ENCODE results near the gene ARSI.

Gene ARSI

GRCh38 chr5:150327139-150327538 lies 24.4 kb upstream of the ARSI start:
- TF ChIP-seq CTCF (IDR thresholded peaks at IDR 0.05; ENCODE audit: low read depth, low read length), result no peak
- H3K4me3 ChIP-seq (ENCODE audit: low read depth, low read length), result no peak overlapping the region

GRCh38 chr5:150326707-150327106 lies 24.0 kb upstream of the ARSI start:
- H3K4me3 ChIP-seq (ENCODE audit: low read depth, low read length), result no peak overlapping the region
- no peak for TF ChIP-seq CTCF (IDR thresholded peaks at IDR 0.05; ENCODE audit: low read depth, low read length)

GRCh38 chr5:150325426-150325825 lies 22.7 kb upstream of the ARSI start:
- H3K4me3 ChIP-seq (ENCODE audit: low read depth, low read length), result no peak overlapping the region
- TF ChIP-seq CTCF (IDR thresholded peaks at IDR 0.05; ENCODE audit: low read depth, low read length), result no peak

- no peak for TF ChIP-seq CTCF (IDR thresholded peaks at IDR 0.05; ENCODE audit: low read depth, low read length)
- no peak overlapping the region for H3K4me3 ChIP-seq (ENCODE audit: low read depth, low read length)
Measured at GRCh38 chr5:150323819-150324218, 21.1 kb upstream of the ARSI start.

- TF ChIP-seq CTCF (IDR thresholded peaks at IDR 0.05; ENCODE audit: low read depth, low read length), result no peak
- H3K4me3 ChIP-seq (ENCODE audit: low read depth, low read length), result no peak overlapping the region
Measured at GRCh38 chr5:150323092-150323491, 20.4 kb upstream of the ARSI start.

- no peak for TF ChIP-seq CTCF (IDR thresholded peaks at IDR 0.05; ENCODE audit: low read depth, low read length)
- no peak overlapping the region for H3K4me3 ChIP-seq (ENCODE audit: low read depth, low read length)
Measured at GRCh38 chr5:150322202-150322601, 19.5 kb upstream of the ARSI start.

- no peak for TF ChIP-seq CTCF (IDR thresholded peaks at IDR 0.05; ENCODE audit: low read depth, low read length)
- no peak overlapping the region for H3K4me3 ChIP-seq (ENCODE audit: low read depth, low read length)
Measured at GRCh38 chr5:150321784-150322183, 19.1 kb upstream of the ARSI start.

Measured in WI38 (cell line).